K562 (cell line): ENCODE results near the gene DRD3. TPM values are rescaled to one million over a fixed set of nuclear protein-coding genes. Genes with fewer than 3 reads are reported as not detected.

Experiments used
- ATAC-seq: fragments of 200-7000 bp; cut with Tn5 transposase; 3 replicates; pipeline ENCODE4 v1.9.1; 2020; ENCODE audit warnings: moderate library complexity
- BruUV-seq: library from RNA; stranded (reverse); fragments of 400-500 nt; replicated peaks from 2 replicates; lab custom pipeline; 2021; lab: Mats Ljungman, UMichigan
- CTCF ChIA-PET: fragments of 300-600 bp; formaldehyde crosslinking; extraction: SDS; loops from one replicate; lab custom pipeline; 2021; ENCODE audit warnings: low intra/inter-chr PET ratio; lab: Yijun Ruan, JAX
- POLR2A ChIA-PET: fragments of 300-600, 350-650 bp; sonication (Branson Sonifier 250); formaldehyde crosslinking; extraction: SDS; loops from one replicate; lab custom pipeline; 2021; ENCODE audit warnings: antibody characterized with exemption, inconsistent platforms; lab: Yijun Ruan, JAX
- DNase-seq, 4 experiments: peaks; one replicate each; pipeline versions ENCODE4 v3.0.0 to v3.0.0-alpha.2; 2011 to 2018; ENCODE audit warnings: low spot score in 3 of 4, mixed read lengths in 3 of 4; ENCODE audit errors: extremely low read depth in 1 of 4
- FAIRE-seq: peaks from 2 replicates; lab custom pipeline; 2011; peaks lifted over from hg19 to GRCh38; lab: Jason Lieb, UNC
- H2AFZ ChIP-seq: 2 replicates; pipeline ENCODE4 v1.6.0; 2011; ENCODE audit warnings: low read depth, low read length, control low read depth, inconsistent platforms
- H3K27ac ChIP-seq: fragments of 200-600 bp; 3 replicates; pipeline ENCODE4 v1.8.0; 2011; ENCODE audit warnings: low read depth, mild to moderate bottlenecking, control low read depth, inconsistent platforms, low read length, moderate library complexity, mixed read lengths; ENCODE audit errors: extremely low read depth
- H3K27me3 ChIP-seq, 2 experiments: fragments of 300-600 bp in 1 of 2; 2 replicates in 1 of 2; 3 replicates in 1 of 2; pipeline versions ENCODE4 v1.6.0 to v1.8.0; 2011; ENCODE audit warnings: inconsistent platforms in 2 of 2, low read length in 2 of 2, mild to moderate bottlenecking in 1 of 2, mixed read lengths in 1 of 2, moderate library complexity in 1 of 2; ENCODE audit not compliant: control insufficient read depth in 2 of 2, insufficient read depth in 2 of 2
- H3K36me3 ChIP-seq: fragments of 300-600 bp; 3 replicates; pipeline ENCODE4 v1.8.0; 2011; ENCODE audit warnings: mild to moderate bottlenecking, low read length, inconsistent platforms; ENCODE audit not compliant: control insufficient read depth, insufficient read depth
- H3K4me1 ChIP-seq, 2 experiments: fragments of 200-600 bp in 1 of 2; replicated peaks in 1 of 2; 2 replicates in 1 of 2; 3 replicates in 1 of 2; pipeline versions ENCODE4 v1.5.1 to v1.8.0; 2011; ENCODE audit warnings: inconsistent platforms in 2 of 2, low read length in 2 of 2, mild to moderate bottlenecking in 1 of 2, mixed read lengths in 1 of 2, moderate library complexity in 1 of 2; ENCODE audit not compliant: control insufficient read depth in 2 of 2, insufficient read depth in 2 of 2
- H3K4me2 ChIP-seq: 2 replicates; pipeline ENCODE4 v1.6.1; 2011; ENCODE audit warnings: low read length, control low read depth, inconsistent platforms, mixed read lengths; ENCODE audit not compliant: insufficient read depth
- H3K4me3 ChIP-seq: fragments of 200-600 bp; sonication (generic), shearing (Covaris generic); 2 replicates; pipeline ENCODE4 v1.5.1; 2016; ENCODE audit warnings: control low read depth, inconsistent platforms
- H3K79me2 ChIP-seq: fragments of 200-600 bp; 3 replicates; pipeline ENCODE4 v1.8.0; 2011; ENCODE audit warnings: low read length, inconsistent platforms; ENCODE audit not compliant: control insufficient read depth, insufficient read depth
- H3K9ac ChIP-seq, 2 experiments: 2 replicates each; pipeline versions ENCODE4 v1.6.0 to v1.6.1; 2011; ENCODE audit warnings: low read depth in 2 of 2, low read length in 2 of 2, control low read depth in 1 of 2, inconsistent platforms in 1 of 2, mild to moderate bottlenecking in 1 of 2, mixed read lengths in 1 of 2; ENCODE audit not compliant: insufficient read depth in 1 of 2
- H3K9me1 ChIP-seq: one replicate; pipeline ENCODE4 v1.6.0; 2011; ENCODE audit warnings: inconsistent platforms, mild to moderate bottlenecking, low read length, moderate library complexity; ENCODE audit not compliant: control insufficient read depth, insufficient read depth
- H3K9me3 ChIP-seq: replicated peaks from 2 replicates; pipeline ENCODE4 v1.5.1; 2011; ENCODE audit warnings: low read depth, low read length, inconsistent platforms; ENCODE audit not compliant: control insufficient read depth, insufficient read depth
- H4K20me1 ChIP-seq: replicated peaks from 2 replicates; pipeline ENCODE4 v1.6.1; 2011; ENCODE audit warnings: low read length, inconsistent platforms, mixed read lengths; ENCODE audit not compliant: control insufficient read depth, insufficient read depth
- CHD1 ChIP-seq: fragments of 200-600 bp; sonication (generic); IDR thresholded peaks from one replicate; pipeline ENCODE4 v1.6.1; 2012; ENCODE audit warnings: mild to moderate bottlenecking, moderate library complexity, low read length, inconsistent platforms
- COPS2 ChIP-seq: fragments of 450-650 bp; conservative IDR thresholded peaks from 2 replicates; pipeline ENCODE4 v1.6.1; 2016; ENCODE audit warnings: mild to moderate bottlenecking, moderate library complexity
- ELF4 ChIP-seq: fragments of 450-650 bp; formaldehyde crosslinking; IDR thresholded peaks from 2 replicates; pipeline ENCODE4 v1.4.0; 2022; ENCODE audit warnings: missing genetic modification characterization
- ESRRB ChIP-seq: fragments of 250-450 bp; sonication (Bioruptor Pico); IDR thresholded peaks from 2 replicates; pipeline ENCODE4 v1.5.0; 2020; ENCODE audit warnings: mild to moderate bottlenecking, moderate library complexity, borderline replicate concordance
- EZH2 ChIP-seq: IDR thresholded peaks from 2 replicates; pipeline ENCODE4 v1.6.1; 2012; ENCODE audit warnings: low read depth, mild to moderate bottlenecking, inconsistent platforms, low read length, borderline replicate concordance
- FOXJ3 ChIP-seq: sonication (generic); formaldehyde crosslinking; IDR thresholded peaks from 2 replicates; pipeline ENCODE4 v1.4.0; 2020; ENCODE audit warnings: mild to moderate bottlenecking, missing genetic modification reagents
- HCFC1 ChIP-seq: IDR thresholded peaks from 2 replicates; pipeline ENCODE4 v1.6.1; 2012; ENCODE audit warnings: low read depth, low read length, improper control_type of control experiment
- JUNB ChIP-seq: fragments of 450-650 bp; formaldehyde crosslinking; conservative IDR thresholded peaks from 2 replicates; pipeline ENCODE4 v1.4.0; 2020; ENCODE audit warnings: mild to moderate bottlenecking
- KAT7 ChIP-seq: sonication (generic); formaldehyde crosslinking; IDR thresholded peaks from 2 replicates; pipeline ENCODE4 v1.8.0; 2022; ENCODE audit warnings: missing genetic modification reagents, mild to moderate bottlenecking, borderline replicate concordance
- NCOA1 ChIP-seq: fragments of 450-650 bp; IDR thresholded peaks from 2 replicates; pipeline ENCODE4 v1.6.1; 2016; ENCODE audit warnings: low read depth
- PCBP2 ChIP-seq: fragments of 200-400 bp; formaldehyde crosslinking; IDR thresholded peaks from 2 replicates; pipeline ENCODE4 v1.6.1; 2018; ENCODE audit warnings: low read length, low read depth, mild to moderate bottlenecking, moderate library complexity; ENCODE audit not compliant: poor library complexity, severe bottlenecking
- PREB ChIP-seq: sonication (generic); formaldehyde crosslinking; IDR thresholded peaks from 2 replicates; pipeline ENCODE4 v1.8.1; 2023; ENCODE audit warnings: mild to moderate bottlenecking, missing genetic modification reagents
- SAP30 ChIP-seq: fragments of 200-600 bp; sonication (generic); IDR thresholded peaks from 2 replicates; pipeline ENCODE4 v1.6.1; 2012; ENCODE audit warnings: borderline replicate concordance, low read depth, mild to moderate bottlenecking, moderate library complexity, low read length, control low read depth, inconsistent platforms; ENCODE audit not compliant: insufficient read depth, poor library complexity, severe bottlenecking
- TGIF2 ChIP-seq: sonication (generic); formaldehyde crosslinking; IDR thresholded peaks from 2 replicates; pipeline ENCODE4 v1.8.1; 2022; ENCODE audit warnings: mild to moderate bottlenecking, missing genetic modification reagents, moderate library complexity
- ZEB2 ChIP-seq: fragments of 450-650 bp; IDR thresholded peaks from 2 replicates; pipeline ENCODE4 v1.6.1; 2016
- ZNF174 ChIP-seq: fragments of 250-450 bp; sonication (Bioruptor Pico); IDR thresholded peaks from 2 replicates; pipeline ENCODE4 v1.4.0; 2020; ENCODE audit warnings: mild to moderate bottlenecking
- ZNF282 ChIP-seq: sonication (generic); formaldehyde crosslinking; IDR thresholded peaks from 2 replicates; pipeline ENCODE4 v1.8.1; 2023; ENCODE audit warnings: missing genetic modification reagents
- ZNF507 ChIP-seq: conservative IDR thresholded peaks from 2 replicates; pipeline ENCODE4 v1.6.1; 2017; ENCODE audit warnings: missing genetic modification characterization, missing compliant biosample characterization
- WGBS: fragments of 100-300 bp; shearing (Covaris generic); methylation state at CpG from one replicate; pipeline ENCODE4 v1.1.6; 2016; ENCODE audit warnings: low coverage, mixed read lengths; ENCODE audit not compliant: insufficient coverage; ENCODE audit errors: missing lambda C conversion rate; 5-methylcytosine and 5-hydroxymethylcytosine counted together
- in situ Hi-C: fragments of 300-500 bp; cut with MboI; formaldehyde crosslinking; loops from 4 replicates; pipeline ENCODE4 v1.15.0; 2018; ENCODE audit warnings: inconsistent platforms, mixed read lengths
- intact Hi-C: fragments of 100-400 bp; cut with micrococcal nuclease; formaldehyde crosslinking; loops from 2 replicates; pipeline ENCODE4 v1.14.2; 2022
- polyA plus RNA-seq, 8 experiments: library from polyadenylated mRNA; depleted of rRNA in 4 of 8; stranded (reverse) in 5 of 8; unstranded in 3 of 8; fragments of >200 nt; fragmentation: Nextera tagmentation in 2 of 8; fragmentation: Illumina TruSeq in 1 of 8; extraction: Ambion mirVana in 2 of 8; extraction: Trizol in 1 of 8; gene quantifications; 2 replicates each; pipeline versions ENCODE4 v1.2.1 to v1.2.3, GENCODE V29; 2011 to 2014; ENCODE audit warnings: inconsistent platforms in 1 of 8, missing spikeins in 1 of 8
- total RNA-seq, 7 experiments: library from RNA; depleted of rRNA in 6 of 7; stranded (reverse); fragments of >200 nt in 6 of 7; fragmentation: Illumina TruSeq in 2 of 7; extraction: Trizol in 2 of 7; gene quantifications; 2 replicates each; pipeline versions ENCODE4 v1.2.1 to v1.2.3, GENCODE V29; 2011 to 2021; ENCODE audit warnings: low replicate concordance in 1 of 7

DRD3 gene
- total and polyA plus RNA-seq, 9 of the 15 experiments (the other 6 are each of a cell fraction or from before 2014, with no cell fraction given) = not detected

- Histone ChIP-seq H3K4me2 (no peak overlapping the region), H3K79me2 (no peaks in the 10 kb centered on the region), H3K9me1 (no peaks in the 10 kb centered on the region), H4K20me1 (no peaks in the 10 kb centered on the region), H3K27me3 (peaks cover 0 to 6% of the 10 kb centered on the region in 2 experiments; a peak in 1 of 5 replicates), H3K4me3 (no peak overlapping the region), H3K4me1 (no peaks in the 10 kb centered on the region), H3K9ac (no peak overlapping the region), H2AFZ (no peak overlapping the region), H3K36me3 (no peaks in the 10 kb centered on the region), H3K9me3 (no peaks in the 10 kb centered on the region), H3K27ac (no peak overlapping the region)
- no peak for TF ChIP-seq PCBP2
- TF ChIP-seq EZH2 = no peak
- no peak for TF ChIP-seq ZEB2
- no peak for TF ChIP-seq HCFC1
- no peak for TF ChIP-seq TGIF2 (CRISPR knock-in tag)
- TF ChIP-seq KAT7 (CRISPR knock-in tag) = no peak
- TF ChIP-seq FOXJ3 (CRISPR knock-in tag) = no peak
- in situ Hi-C loops = no loop called here
- intact Hi-C loops = no loop called here
- BruUV-seq = no TSS peak
- CTCF ChIA-PET = no interaction called here
- POLR2A ChIA-PET = no interaction called here
- FAIRE-seq (no peak), DNase-seq (no peak), ATAC-seq (no peak)
- 0% methylated on average over 1 of the region's 1 CpG for WGBS
Observed at GRCh38 chr3:114119776-114120175, 59.1 kb downstream of the DRD3 start.

GRCh38 chr3:114115143-114115542 is 63.7 kb downstream of the DRD3 start:
- POLR2A ChIA-PET = no interaction called here
- 1% methylated on average over 7 of the region's 7 CpGs for WGBS
- no TSS peak for BruUV-seq
- TF ChIP-seq PREB (CRISPR knock-in tag) (no peak), SAP30 (no peak), ZNF174 (CRISPR knock-in tag) (no peak), ZNF282 (no peak), CHD1 (no peak), ZNF507 (tag) (no peak), ESRRB (no peak), ELF4 (CRISPR knock-in tag) (no peak), COPS2 (no peak), NCOA1 (no peak), JUNB (no peak)

More at GRCh38 chr3:114115143-114115542, 63.7 kb downstream of the DRD3 start:
- H3K9me1 ChIP-seq = no peaks in the 10 kb centered on the region
- no peaks in the 10 kb centered on the region for H4K20me1 ChIP-seq
- no peak for DNase-seq
- no peaks in the 10 kb centered on the region; a peak in 1 of 5 replicates for H3K27me3 ChIP-seq
- no peaks in the 10 kb centered on the region for H3K79me2 ChIP-seq
- H3K9ac ChIP-seq = no peak overlapping the region
- in situ Hi-C loops = no loop called here
- intact Hi-C loops = no loop called here
- H3K4me3 ChIP-seq = no peak overlapping the region
- H3K4me2 ChIP-seq = no peak overlapping the region
- ATAC-seq = no peak
- no peaks in the 10 kb centered on the region for H3K4me1 ChIP-seq
- no peak overlapping the region for H3K27ac ChIP-seq
- H3K9me3 ChIP-seq = no peaks in the 10 kb centered on the region
- CTCF ChIA-PET = no interaction called here
- no peak for FAIRE-seq
- H3K36me3 ChIP-seq = no peaks in the 10 kb centered on the region
- H2AFZ ChIP-seq = no peak overlapping the region
